HepG2 (cell line): ENCODE measurements around the gene DCK. TPM values are rescaled to one million over a fixed set of nuclear protein-coding genes. Genes with fewer than 3 reads are reported as not detected.

Experiments used
- ATAC-seq: fragments of 200-7000 bp; cut with Tn5 transposase; 3 replicates; pipeline ENCODE4 v1.9.1; 2020; ENCODE audit warnings: mild to moderate bottlenecking, moderate library complexity
- BruUV-seq: library from RNA; stranded (reverse); fragments of 400-500 nt; replicated peaks from 2 replicates; lab custom pipeline; 2021; lab: Mats Ljungman, UMichigan
- CTCF ChIA-PET: fragments of 300-600 bp; formaldehyde crosslinking; extraction: SDS; loops from one replicate; lab custom pipeline; 2021; ENCODE audit warnings: low total read pairs, inconsistent platforms, low intra/inter-chr PET ratio; lab: Yijun Ruan, JAX
- POLR2A ChIA-PET: fragments of 350-600 bp; sonication (Branson Sonifier 250); formaldehyde crosslinking; loops from one replicate; lab custom pipeline; 2020; ENCODE audit warnings: antibody characterized with exemption, inconsistent platforms; lab: Yijun Ruan, JAX
- DNase-seq: peaks from one replicate; pipeline ENCODE4 v3.0.0-alpha.2; 2015; ENCODE audit warnings: low spot score
- FAIRE-seq: peaks from 3 replicates; lab custom pipeline; 2011; peaks lifted over from hg19 to GRCh38; lab: Jason Lieb, UNC
- H2AFZ ChIP-seq: one replicate; pipeline ENCODE4 v1.6.1; 2011; ENCODE audit warnings: low read length, inconsistent platforms
- H3K27ac ChIP-seq: fragments of 300-600 bp; 3 replicates; pipeline ENCODE4 v1.8.0; 2011; ENCODE audit warnings: mixed run types, mild to moderate bottlenecking, mixed read lengths, low read length, inconsistent platforms; ENCODE audit not compliant: insufficient read depth; ENCODE audit errors: extremely low read length
- H3K27me3 ChIP-seq, 2 experiments: fragments of 200-600 bp in 1 of 2; 2 replicates in 1 of 2; 3 replicates in 1 of 2; pipeline versions ENCODE4 v1.6.0 to v1.8.0; 2011; ENCODE audit warnings: low read length in 2 of 2, mild to moderate bottlenecking in 2 of 2, moderate library complexity in 2 of 2, inconsistent platforms in 1 of 2; ENCODE audit not compliant: insufficient read depth in 2 of 2, control insufficient read depth in 1 of 2
- H3K36me3 ChIP-seq, 2 experiments: fragments of 200-600 bp in 1 of 2; replicated peaks in 1 of 2; 2 replicates in 1 of 2; 3 replicates in 1 of 2; pipeline versions ENCODE4 v1.5.1 to v1.8.0; 2011; ENCODE audit warnings: low read length in 2 of 2, inconsistent platforms in 1 of 2; ENCODE audit not compliant: insufficient read depth in 2 of 2, control insufficient read depth in 1 of 2
- H3K4me1 ChIP-seq: 2 replicates; pipeline ENCODE4 v1.5.1; 2012; ENCODE audit warnings: low read length, inconsistent platforms; ENCODE audit not compliant: insufficient read depth
- H3K4me2 ChIP-seq: 2 replicates; pipeline ENCODE4 v1.6.0; 2011; ENCODE audit warnings: low read depth, low read length, inconsistent platforms
- H3K4me3 ChIP-seq, 3 experiments: fragments of 200-600 bp in 1 of 3; sonication (generic), shearing (Covaris generic) in 1 of 3; replicated peaks in 1 of 3; 2 replicates each; pipeline ENCODE4 v1.5.1; 2011 to 2016; ENCODE audit warnings: low read length in 3 of 3, inconsistent platforms in 2 of 3, low read depth in 2 of 3, mild to moderate bottlenecking in 2 of 3, control low read depth in 1 of 3, mixed read lengths in 1 of 3; ENCODE audit not compliant: insufficient read depth in 1 of 3
- H3K79me2 ChIP-seq: one replicate; pipeline ENCODE4 v1.6.1; 2011; ENCODE audit warnings: low read length, inconsistent platforms; ENCODE audit not compliant: insufficient read depth
- H3K9ac ChIP-seq: 2 replicates; pipeline ENCODE4 v1.6.0; 2011; ENCODE audit warnings: mild to moderate bottlenecking, low read depth, low read length, inconsistent platforms; ENCODE audit not compliant: insufficient read depth
- H3K9me3 ChIP-seq: 2 replicates; pipeline ENCODE4 v1.5.1; 2012; ENCODE audit warnings: mild to moderate bottlenecking, low read length
- H4K20me1 ChIP-seq: 2 replicates; pipeline ENCODE4 v1.6.0; 2011; ENCODE audit warnings: inconsistent platforms, mild to moderate bottlenecking, low read length, moderate library complexity; ENCODE audit not compliant: insufficient read depth
- ADNP ChIP-seq: sonication (generic); formaldehyde crosslinking; IDR thresholded peaks from 2 replicates; pipeline ENCODE4 v1.4.0; 2020; ENCODE audit warnings: missing genetic modification reagents
- MEF2D ChIP-seq: sonication (generic); formaldehyde crosslinking; IDR thresholded peaks from 2 replicates; pipeline ENCODE4 v1.5.1; 2020; ENCODE audit warnings: mild to moderate bottlenecking, missing genetic modification reagents
- PATZ1 ChIP-seq: sonication (generic); formaldehyde crosslinking; IDR thresholded peaks from 2 replicates; pipeline ENCODE4 v1.4.0; 2020; ENCODE audit warnings: missing genetic modification reagents
- RNF219 ChIP-seq: sonication (generic); formaldehyde crosslinking; IDR thresholded peaks from 2 replicates; pipeline ENCODE4 v1.5.0; 2020; ENCODE audit warnings: mild to moderate bottlenecking, missing genetic modification reagents
- SPEN ChIP-seq: sonication (generic); formaldehyde crosslinking; IDR thresholded peaks from 2 replicates; pipeline ENCODE4 v1.5.1; 2020; ENCODE audit warnings: low read depth, mild to moderate bottlenecking, missing genetic modification reagents
- SYNCRIP ChIP-seq: fragments of 200-400 bp; formaldehyde crosslinking; IDR thresholded peaks from 2 replicates; pipeline ENCODE4 v1.6.1; 2018; ENCODE audit warnings: mild to moderate bottlenecking, low read depth, low read length; ENCODE audit not compliant: insufficient read depth
- U2AF1 ChIP-seq: fragments of 200-400 bp; formaldehyde crosslinking; optimal IDR thresholded peaks from 2 replicates; pipeline ENCODE3; 2017; ENCODE audit warnings: mild to moderate bottlenecking, low read depth, low read length
- ZBTB4 ChIP-seq: sonication (generic); formaldehyde crosslinking; IDR thresholded peaks from 2 replicates; pipeline ENCODE4 v1.4.0; 2020; ENCODE audit warnings: missing genetic modification reagents, mild to moderate bottlenecking, borderline replicate concordance
- ZNF234 ChIP-seq: sonication (generic); formaldehyde crosslinking; conservative IDR thresholded peaks from 2 replicates; pipeline ENCODE4 v1.5.1; 2020; ENCODE audit warnings: mild to moderate bottlenecking, missing genetic modification reagents
- ZNF333 ChIP-seq: sonication (generic); formaldehyde crosslinking; IDR thresholded peaks from 2 replicates; pipeline ENCODE4 v1.4.0; 2020; ENCODE audit warnings: mild to moderate bottlenecking, missing genetic modification reagents, borderline replicate concordance
- ZNF616 ChIP-seq: sonication (generic); formaldehyde crosslinking; IDR thresholded peaks from 2 replicates; pipeline ENCODE4 v1.5.0; 2020; ENCODE audit warnings: low read depth, mild to moderate bottlenecking, missing genetic modification reagents
- ZNF749 ChIP-seq: sonication (generic); formaldehyde crosslinking; IDR thresholded peaks from 2 replicates; pipeline ENCODE4 v1.8.0; 2022; ENCODE audit warnings: mild to moderate bottlenecking, missing genetic modification reagents, moderate library complexity, borderline replicate concordance
- WGBS: methylation state at CpG from one replicate; pipeline ENCODE4 v1.1.6; 2017; ENCODE audit warnings: low lambda C conversion rate; 5-methylcytosine and 5-hydroxymethylcytosine counted together
- in situ Hi-C: cut with HindIII; loops from 2 replicates; pipeline ENCODE4 v1.10.0; 2017; ENCODE audit warnings: low pct_unique_long_range_greater_than_20kb; ENCODE audit not compliant: extremely low pct_ligation_motif_present
- intact Hi-C: fragments of 100-400 bp; cut with micrococcal nuclease; formaldehyde crosslinking; loops from one replicate; pipeline ENCODE4 v1.10.0; 2022; ENCODE audit not compliant: unreplicated experiment
- polyA plus RNA-seq, 8 experiments: library from polyadenylated mRNA; depleted of rRNA in 3 of 8; stranded (reverse) in 7 of 8; unstranded in 1 of 8; fragments of >200 nt; fragmentation: Illumina TruSeq in 4 of 8; extraction: Trizol in 4 of 8; gene quantifications; 2 replicates each; pipeline versions ENCODE4 v1.2.1 to v1.2.3, GENCODE V29; 2011 to 2016; ENCODE audit warnings: low read depth in 4 of 8, missing spikeins in 1 of 8, mixed read lengths in 1 of 8; ENCODE audit not compliant: insufficient read depth in 1 of 8
- total RNA-seq, 5 experiments: library from RNA; depleted of rRNA; stranded (reverse); fragments of >200 nt; fragmentation: Illumina TruSeq; extraction: Trizol; gene quantifications; 2 replicates each; pipeline ENCODE4 v1.2.3, GENCODE V29; 2016; ENCODE audit warnings: low read depth in 1 of 5

DCK gene
- total and polyA plus RNA-seq, 2 of the 13 experiments (the other 11 are each of a cell fraction or from before 2014, with no cell fraction given): 5.7 to 21.8 TPM

GRCh38 chr4:70969076-70969475, 24.4 kb upstream of the DCK start:
- CTCF ChIA-PET: no interaction called here
- ATAC-seq: no peak
- TF ChIP-seq U2AF1: no peak
- TF ChIP-seq SYNCRIP: no peak
- no peak for TF ChIP-seq ZNF749
- no peak for TF ChIP-seq ZNF616 (CRISPR knock-in tag)
- no peak for TF ChIP-seq RNF219 (CRISPR knock-in tag)
- TF ChIP-seq ZNF234: no peak
- TF ChIP-seq ZBTB4 (CRISPR knock-in tag): no peak
- no peak for TF ChIP-seq ZNF333
- no peak for TF ChIP-seq PATZ1
- no peak for TF ChIP-seq SPEN (CRISPR knock-in tag)
- no peak for TF ChIP-seq ADNP
- TF ChIP-seq MEF2D: no peak

More at GRCh38 chr4:70969076-70969475, 24.4 kb upstream of the DCK start:
- in situ Hi-C loops: no loop called here
- DNase-seq: no peak
- Histone ChIP-seq H3K4me3 (no peak overlapping the region), H3K36me3 (no peaks in the 10 kb centered on the region; a peak in 1 of 5 replicates), H3K79me2 (no peaks in the 10 kb centered on the region), H3K27me3 (no peaks in the 10 kb centered on the region), H2AFZ (no peak overlapping the region), H3K27ac (no peak overlapping the region), H4K20me1 (no peaks in the 10 kb centered on the region), H3K9me3 (no peaks in the 10 kb centered on the region), H3K4me1 (peaks cover 20% of the 10 kb centered on the region), H3K4me2 (no peak overlapping the region), H3K9ac (no peak overlapping the region)
- BruUV-seq: no TSS peak
- 98% methylated on average over 7 of the region's 7 CpGs for WGBS
- intact Hi-C loops: no loop called here
- POLR2A ChIA-PET: interaction anchor here (2.9 to 3.1 kb wide), 2 partner anchors 24 to 67 kb away, joined by 9 to 18 read pairs; partner anchors contain the start of genes DCK and MOB1B
- FAIRE-seq: no peak
